Brain microvascular endothelial cell (primary cell): ENCODE measurements around the gene KRTAP9-6.
"Not testable (repeated sequence)": the region's sequence is repeated elsewhere in the genome, so short reads cannot be mapped to it uniquely, and the experiment has no call there.

ENCODE experiments used
- DNase-seq: peaks from one replicate; pipeline ENCODE4 v3.0.0-alpha.2; 2020
- H3K27ac ChIP-seq: fragments of 250-450 bp; sonication (Bioruptor Pico); 2 replicates; pipeline ENCODE4 v1.5.1; 2020; ENCODE audit warnings: mild to moderate bottlenecking, moderate library complexity
- H3K27me3 ChIP-seq: fragments of 250-450 bp; sonication (Bioruptor Pico); replicated peaks from 2 replicates; pipeline ENCODE4 v1.5.1; 2020; ENCODE audit warnings: mild to moderate bottlenecking
- H3K36me3 ChIP-seq: fragments of 250-450 bp; sonication (Bioruptor Pico); replicated peaks from 2 replicates; pipeline ENCODE4 v1.5.1; 2020; ENCODE audit warnings: mild to moderate bottlenecking
- H3K4me3 ChIP-seq: 2 replicates; pipeline ENCODE4 v1.5.1; 2011; ENCODE audit warnings: low read depth, mild to moderate bottlenecking, control low read depth, low read length, moderate library complexity
- CTCF ChIP-seq: IDR thresholded peaks from 2 replicates; pipeline ENCODE4 v1.5.1; 2011; ENCODE audit warnings: low read depth, mild to moderate bottlenecking, moderate library complexity, low read length, control low read depth, inconsistent platforms; ENCODE audit errors: missing control alignments
- in situ Hi-C: cut with HindIII; loops from 2 replicates; pipeline ENCODE4 v1.10.0; 2017; ENCODE audit warnings: low sequenced_read_pairs, low pct_ligation_motif_present

Gene KRTAP9-6

GRCh38 chr17:41265078-41265477 lies at the start of gene KRTAP9-6:
Gene KRTAP9-6 (plus strand): TSS chr17:41265378. CDS start chr17:41265378, 0 bp downstream.
- Histone ChIP-seq H3K27ac (no peak within 1 kb of the TSS), H3K27me3 (no peaks in the 10 kb centered on the region), H3K4me3 (no peak within 1 kb of the TSS), H3K36me3 (no peaks in the 10 kb centered on the region)
- no peak for TF ChIP-seq CTCF
- DNase-seq, result no peak
- in situ Hi-C loops, result no loop called here

- H3K27ac ChIP-seq, result no peak overlapping the region
- no peaks in the 10 kb centered on the region for H3K27me3 ChIP-seq
- in situ Hi-C loops, result no loop called here
- TF ChIP-seq CTCF, result no peak
- DNase-seq, result no peak
- H3K36me3 ChIP-seq, result no peaks in the 10 kb centered on the region
- H3K4me3 ChIP-seq, result no peak overlapping the region
Observed at GRCh38 chr17:41215681-41216080, 49.5 kb upstream of the KRTAP9-6 start.

GRCh38 chr17:41223821-41224220 lies 41.4 kb upstream of the KRTAP9-6 start:
- DNase-seq, result no peak
- no peak overlapping the region for H3K27ac ChIP-seq
- no peak overlapping the region for H3K4me3 ChIP-seq
- no peaks in the 10 kb centered on the region for H3K27me3 ChIP-seq
- no peak for TF ChIP-seq CTCF
- in situ Hi-C loops, result no loop called here
- no peaks in the 10 kb centered on the region for H3K36me3 ChIP-seq

- TF ChIP-seq CTCF, result no peak
- no peak overlapping the region for H3K27ac ChIP-seq
- no peak for DNase-seq
- H3K36me3 ChIP-seq, result no peaks in the 10 kb centered on the region
- no peaks in the 10 kb centered on the region for H3K27me3 ChIP-seq
- H3K4me3 ChIP-seq, result no peak overlapping the region
- in situ Hi-C loops, result no loop called here
Observed at GRCh38 chr17:41226051-41226450, 39.1 kb upstream of the KRTAP9-6 start.

GRCh38 chr17:41226598-41227095 lies 38.5 kb upstream of the KRTAP9-6 start, which contains the start of gene KRTAP9-2:
Gene KRTAP9-2 (plus strand): TSS chr17:41226648. CDS start chr17:41226655, 7 bp downstream.
- DNase-seq, H3K36me3 ChIP-seq, H3K27ac ChIP-seq, in situ Hi-C loops, H3K4me3 ChIP-seq, H3K27me3 ChIP-seq: not testable (repeated sequence)

GRCh38 chr17:41230094-41230493 lies 35.1 kb upstream of the KRTAP9-6 start:
- no peaks in the 10 kb centered on the region for H3K36me3 ChIP-seq
- TF ChIP-seq CTCF, result no peak
- H3K4me3 ChIP-seq, result no peak overlapping the region
- in situ Hi-C loops, result no loop called here
- H3K27me3 ChIP-seq, result no peaks in the 10 kb centered on the region
- no peak for DNase-seq
- H3K27ac ChIP-seq, result no peak overlapping the region
